ENCODE data around the gene CTBP2.

CTBP2 gene

GRCh38 chr10:125159932-125160855 is at the start of gene CTBP2:
Gene CTBP2 (minus strand): TSS chr10:125160563.
- peak; percentile 80 for DNase-seq (ENCODE audit: low spot score)

GRCh38 chr10:125209591-125210355 is 49.4 kb upstream of the CTBP2 start:
- no peak for DNase-seq (ENCODE audit: low spot score)

GRCh38 chr10:125208854-125209565 is 48.6 kb upstream of the CTBP2 start:
- DNase-seq (ENCODE audit: low spot score), result no peak

GRCh38 chr10:125206623-125207022 is 46.3 kb upstream of the CTBP2 start:
- no peak for DNase-seq (ENCODE audit: low spot score)

GRCh38 chr10:125205431-125205830 is 45.1 kb upstream of the CTBP2 start:
- DNase-seq (ENCODE audit: low spot score), result no peak

GRCh38 chr10:125204400-125204799 is 44.0 kb upstream of the CTBP2 start:
- no peak for DNase-seq (ENCODE audit: low spot score)

GRCh38 chr10:125203186-125203800 is 42.9 kb upstream of the CTBP2 start:
- DNase-seq (ENCODE audit: low spot score), result no peak

GRCh38 chr10:125201791-125202622 is 41.6 kb upstream of the CTBP2 start:
- no peak for DNase-seq (ENCODE audit: low spot score)

GRCh38 chr10:125201108-125201524 is 40.8 kb upstream of the CTBP2 start:
- DNase-seq (ENCODE audit: low spot score), result no peak

GRCh38 chr10:125200396-125200795 is 40.0 kb upstream of the CTBP2 start:
- no peak for DNase-seq (ENCODE audit: low spot score)

GRCh38 chr10:125199270-125199669 is 38.9 kb upstream of the CTBP2 start:
- no peak for DNase-seq (ENCODE audit: low spot score)

- no peak for DNase-seq (ENCODE audit: low spot score)
Measured at GRCh38 chr10:125194814-125195213, 34.5 kb upstream of the CTBP2 start.

GRCh38 chr10:125193306-125193877 is 33.0 kb upstream of the CTBP2 start:
- DNase-seq (ENCODE audit: low spot score), result no peak

- DNase-seq (ENCODE audit: low spot score), result no peak
Measured at GRCh38 chr10:125192620-125193019, 32.3 kb upstream of the CTBP2 start.

GRCh38 chr10:125192005-125192404 is 31.6 kb upstream of the CTBP2 start:
- DNase-seq (ENCODE audit: low spot score), result no peak

- no peak for DNase-seq (ENCODE audit: low spot score)
Measured at GRCh38 chr10:125190946-125191345, 30.6 kb upstream of the CTBP2 start.

GRCh38 chr10:125190414-125190813 is 30.1 kb upstream of the CTBP2 start:
- no peak for DNase-seq (ENCODE audit: low spot score)

- DNase-seq (ENCODE audit: low spot score), result no peak
Measured at GRCh38 chr10:125189162-125189561, 28.8 kb upstream of the CTBP2 start.

- no peak for DNase-seq (ENCODE audit: low spot score)
Measured at GRCh38 chr10:125187238-125188194, 27.2 kb upstream of the CTBP2 start.

All from ecto neural progenitor cell (in vitro differentiated cells).